Ascending aorta (tissue), 2 donors: ENCODE measurements around the gene ANKRD34B. TPM values are rescaled to one million over a fixed set of nuclear protein-coding genes. Genes with fewer than 3 reads are reported as not detected.
"Not testable (repeated sequence)": the region's sequence is repeated elsewhere in the genome, so short reads cannot be mapped to it uniquely, and the experiment has no call there.

Experiments
- DNase-seq, 2 donors: peaks; one replicate each; pipeline ENCODE4 v3.0.0-alpha.2; 2019; ENCODE audit warnings: low spot score in 2 of 2
- H3K27ac ChIP-seq, 2 donors: fragments of 200-600 bp; sonication (generic); one replicate each; pipeline ENCODE4 v1.5.1; 2016 to 2017; ENCODE audit warnings: mild to moderate bottlenecking in 1 of 2
- H3K27me3 ChIP-seq: fragments of 200-600 bp; sonication (generic); one replicate; pipeline ENCODE4 v1.5.1; 2017
- H3K36me3 ChIP-seq, 2 donors: fragments of 200-600 bp; sonication (generic); one replicate each; pipeline ENCODE4 v1.5.1; 2016
- H3K4me1 ChIP-seq, 2 donors: fragments of 200-600 bp; sonication (generic); one replicate each; pipeline ENCODE4 v1.5.1; 2016 to 2017; ENCODE audit warnings: mild to moderate bottlenecking in 1 of 2
- H3K4me3 ChIP-seq, 2 donors: fragments of 200-600 bp; sonication (generic); one replicate each; pipeline ENCODE4 v1.5.1; 2016 to 2017; ENCODE audit warnings: mild to moderate bottlenecking in 1 of 2
- H3K9me3 ChIP-seq, 2 donors: fragments of 200-600 bp; sonication (generic); one replicate each; pipeline ENCODE4 v1.5.1; 2016
- intact Hi-C: fragments of 100-400 bp; cut with DNase I; formaldehyde crosslinking; loops from one replicate; pipeline ENCODE4 v1.15.1; 2023
- total RNA-seq: library from RNA; depleted of rRNA; stranded (reverse); fragments of >200 nt; gene quantifications from one replicate; pipeline ENCODE4 v1.1.0, GENCODE V29; 2016
- TF ChIP-seq, protein P1 (sequence below), 3 experiments: fragments of 200-600 bp in 2 of 3; fragments of 450-650 bp in 1 of 3; sonication (generic) in 2 of 3; IDR thresholded peaks; one replicate each; pipeline ENCODE4 v1.5.1; 2016 to 2019; ENCODE audit warnings: antibody characterized with exemption in 3 of 3, mild to moderate bottlenecking in 1 of 3, moderate library complexity in 1 of 3

Gene ANKRD34B
- total RNA-seq, 1 donor from 2014 or later: not detected

DNA sequence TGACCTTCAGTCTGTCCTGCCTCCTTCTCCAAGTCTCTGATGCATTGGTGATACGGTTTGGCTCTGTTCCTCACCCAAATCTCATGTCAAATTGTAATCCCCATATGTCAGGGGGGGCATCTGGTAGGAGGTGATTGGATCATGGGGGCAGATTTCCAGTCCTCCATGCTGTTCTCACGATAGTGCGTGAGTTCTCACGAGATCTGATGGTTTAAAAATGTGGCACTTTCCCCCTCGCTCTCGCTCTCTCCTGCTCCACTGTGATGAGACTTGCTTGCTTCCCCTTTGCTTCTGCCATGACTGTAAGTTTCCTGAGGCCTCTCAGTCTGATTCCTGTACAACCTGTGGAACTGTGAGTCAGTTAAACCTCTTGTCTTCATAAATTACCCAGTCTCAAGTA lies 14.7 kb upstream of the ANKRD34B start:
- intact Hi-C loops: no loop called here
- Histone ChIP-seq H3K27ac (no peak overlapping the region), H3K36me3 (no peaks in the 10 kb centered on the region), H3K9me3 (no peaks in the 10 kb centered on the region), H3K4me3 (no peak overlapping the region), H3K4me1 (no peaks in the 10 kb centered on the region), H3K27me3 (no peaks in the 10 kb centered on the region)
- DNase-seq: no peak
- TF ChIP-seq, protein P1, sequence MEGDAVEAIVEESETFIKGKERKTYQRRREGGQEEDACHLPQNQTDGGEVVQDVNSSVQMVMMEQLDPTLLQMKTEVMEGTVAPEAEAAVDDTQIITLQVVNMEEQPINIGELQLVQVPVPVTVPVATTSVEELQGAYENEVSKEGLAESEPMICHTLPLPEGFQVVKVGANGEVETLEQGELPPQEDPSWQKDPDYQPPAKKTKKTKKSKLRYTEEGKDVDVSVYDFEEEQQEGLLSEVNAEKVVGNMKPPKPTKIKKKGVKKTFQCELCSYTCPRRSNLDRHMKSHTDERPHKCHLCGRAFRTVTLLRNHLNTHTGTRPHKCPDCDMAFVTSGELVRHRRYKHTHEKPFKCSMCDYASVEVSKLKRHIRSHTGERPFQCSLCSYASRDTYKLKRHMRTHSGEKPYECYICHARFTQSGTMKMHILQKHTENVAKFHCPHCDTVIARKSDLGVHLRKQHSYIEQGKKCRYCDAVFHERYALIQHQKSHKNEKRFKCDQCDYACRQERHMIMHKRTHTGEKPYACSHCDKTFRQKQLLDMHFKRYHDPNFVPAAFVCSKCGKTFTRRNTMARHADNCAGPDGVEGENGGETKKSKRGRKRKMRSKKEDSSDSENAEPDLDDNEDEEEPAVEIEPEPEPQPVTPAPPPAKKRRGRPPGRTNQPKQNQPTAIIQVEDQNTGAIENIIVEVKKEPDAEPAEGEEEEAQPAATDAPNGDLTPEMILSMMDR (IDR thresholded peaks at IDR 0.05): no peak

DNA sequence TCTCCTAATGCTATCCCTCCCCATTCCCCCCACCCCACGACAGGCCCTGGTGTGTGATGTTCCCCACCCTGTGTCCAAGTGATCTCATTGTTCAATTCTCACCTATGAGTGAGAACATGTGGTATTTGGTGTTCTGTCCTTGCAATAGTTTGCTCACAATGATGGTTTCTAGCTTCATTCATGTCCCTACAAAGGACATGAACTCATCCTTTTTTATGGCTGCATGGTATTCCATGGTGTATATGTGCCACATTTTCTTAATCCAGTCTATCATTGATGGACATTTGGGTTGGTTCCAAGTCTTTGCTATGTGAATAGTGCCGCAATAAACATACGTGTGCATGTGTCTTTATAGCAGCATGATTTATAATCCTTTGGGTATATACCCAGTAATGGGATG lies 10.2 kb upstream of the ANKRD34B start:
- H3K27ac ChIP-seq, H3K4me3 ChIP-seq, H3K27me3 ChIP-seq, H3K36me3 ChIP-seq, DNase-seq, H3K4me1 ChIP-seq, H3K9me3 ChIP-seq, intact Hi-C loops: not testable (repeated sequence)

DNA sequence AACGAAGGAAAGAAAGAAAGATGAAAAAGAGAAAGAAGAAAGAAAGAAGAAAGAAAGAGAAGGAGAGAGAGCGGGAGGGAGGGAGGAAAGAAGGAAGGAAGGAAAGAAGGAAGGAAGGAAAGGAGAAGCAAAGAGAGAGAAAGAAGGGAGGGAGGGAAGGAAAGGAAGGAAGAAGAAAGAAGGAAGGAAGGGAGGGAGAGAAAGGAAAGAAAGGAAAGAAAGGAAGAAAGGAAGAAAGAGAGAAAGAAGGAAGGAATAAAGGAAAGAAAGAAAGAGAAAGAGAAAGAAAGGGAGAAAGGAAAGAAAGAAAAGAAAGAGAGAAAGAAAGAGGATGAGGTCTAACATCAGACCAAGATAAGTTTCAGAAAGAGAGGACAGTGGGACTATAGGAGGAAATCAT lies 9.0 kb upstream of the ANKRD34B start:
- TF ChIP-seq, protein P1 (IDR thresholded peaks at IDR 0.05): no peak
- H3K4me3 ChIP-seq: no peak overlapping the region

DNA sequence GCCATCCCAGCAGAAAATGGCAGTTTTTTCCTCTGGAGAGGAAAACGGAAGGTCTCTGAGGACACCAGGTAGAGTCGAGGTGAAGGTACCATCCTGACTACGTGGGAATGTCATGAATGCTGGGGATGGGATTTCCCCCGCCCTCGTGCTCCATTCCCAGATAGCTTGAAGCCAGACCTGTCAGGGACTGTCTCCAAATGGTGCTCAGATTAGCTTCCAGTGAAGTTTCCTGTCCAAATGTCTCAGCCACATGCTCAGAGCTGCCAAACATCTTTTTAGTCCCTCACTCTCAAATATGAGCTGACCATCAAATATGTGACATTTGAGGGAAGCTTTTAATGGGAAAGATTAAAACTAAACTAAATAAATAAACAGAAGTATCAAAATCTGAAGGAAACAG lies 7.6 kb upstream of the ANKRD34B start:
- intact Hi-C loops: no loop called here
- H3K27me3 ChIP-seq: no peaks in the 10 kb centered on the region
- H3K4me1 ChIP-seq: no peaks in the 10 kb centered on the region
- H3K9me3 ChIP-seq: no peaks in the 10 kb centered on the region
- TF ChIP-seq, protein P1 (IDR thresholded peaks at IDR 0.05): no peak
- DNase-seq: no peak
- H3K27ac ChIP-seq: no peak overlapping the region
- no peak overlapping the region for H3K4me3 ChIP-seq
- H3K36me3 ChIP-seq: no peaks in the 10 kb centered on the region

More for the DNA sequence above, 9.0 kb upstream of the ANKRD34B start:
- no peaks in the 10 kb centered on the region for H3K36me3 ChIP-seq
- no peaks in the 10 kb centered on the region for H3K9me3 ChIP-seq
- H3K27ac ChIP-seq: no peak overlapping the region
- intact Hi-C loops: no loop called here
- no peaks in the 10 kb centered on the region for H3K27me3 ChIP-seq
- DNase-seq: no peak
- no peaks in the 10 kb centered on the region for H3K4me1 ChIP-seq

DNA sequence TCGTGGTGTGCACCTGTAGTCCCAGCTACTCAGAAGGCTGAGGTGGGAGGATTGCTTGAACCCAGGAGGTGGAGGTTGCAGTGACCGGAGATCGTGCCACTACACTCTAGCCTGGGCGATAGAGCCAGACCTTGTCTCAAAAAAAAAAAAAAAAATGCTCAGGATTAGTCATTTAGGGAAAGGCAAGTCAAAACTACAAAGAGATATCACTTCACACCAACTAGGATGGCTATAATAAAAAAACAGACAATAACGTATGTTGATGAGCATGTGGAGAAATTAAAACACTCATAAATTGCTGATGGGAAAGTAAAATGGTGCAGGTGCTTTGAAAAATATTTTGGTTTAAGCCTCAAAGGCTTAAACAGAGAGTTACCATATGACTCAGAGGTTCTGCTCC lies 6.3 kb upstream of the ANKRD34B start:
- Histone ChIP-seq H3K27ac (no peak overlapping the region), H3K4me3 (no peak overlapping the region), H3K36me3 (no peaks in the 10 kb centered on the region), H3K27me3 (no peaks in the 10 kb centered on the region), H3K4me1 (no peaks in the 10 kb centered on the region), H3K9me3 (no peaks in the 10 kb centered on the region)
- TF ChIP-seq, protein P1 (IDR thresholded peaks at IDR 0.05): no peak
- no peak for DNase-seq
- intact Hi-C loops: no loop called here

DNA sequence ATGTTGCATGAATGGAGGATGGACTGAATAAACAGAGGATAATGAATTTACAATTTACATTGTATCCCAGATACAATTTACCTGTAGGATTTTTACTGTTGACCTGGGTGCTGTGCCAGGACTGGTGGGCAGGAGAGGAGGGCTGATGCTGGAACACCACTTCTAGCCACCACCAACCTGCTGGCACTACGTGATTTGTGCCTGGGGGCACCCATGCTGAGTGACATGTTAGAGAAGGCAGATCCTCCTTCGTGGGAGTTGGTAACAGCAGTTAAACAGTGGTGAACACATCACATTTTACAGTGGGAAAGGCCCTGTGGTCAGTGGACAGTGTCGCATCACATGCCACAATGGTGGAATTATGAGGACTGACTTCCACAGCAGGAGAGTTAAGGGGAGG lies 3.0 kb upstream of the ANKRD34B start:
- no peak for DNase-seq
- intact Hi-C loops: no loop called here
- Histone ChIP-seq H3K4me3 (no peak overlapping the region), H3K4me1 (no peaks in the 10 kb centered on the region), H3K36me3 (no peaks in the 10 kb centered on the region), H3K27ac (no peak overlapping the region), H3K9me3 (no peaks in the 10 kb centered on the region), H3K27me3 (peaks cover 10% of the 10 kb centered on the region)
- TF ChIP-seq, protein P1 (IDR thresholded peaks at IDR 0.05): no peak
